Mesenchymal stem cell (in vitro differentiated cells and primary cell): ENCODE data around the gene ZNF23.

Experiments
- DNase-seq: peaks from one replicate; pipeline ENCODE4 v3.0.0-alpha.2; 2013
- H2AFZ ChIP-seq: one replicate; pipeline ENCODE4 v1.6.1; 2013; ENCODE audit warnings: low read depth, mild to moderate bottlenecking, control low read depth, inconsistent platforms, low read length, moderate library complexity
- H2AK5ac ChIP-seq: 2 replicates; pipeline ENCODE4 v1.6.1; 2013; ENCODE audit warnings: low read length, moderate library complexity, mild to moderate bottlenecking, inconsistent platforms; ENCODE audit not compliant: severe bottlenecking
- H2BK120ac ChIP-seq: one replicate; pipeline ENCODE4 v1.6.1; 2013; ENCODE audit warnings: low read depth, mild to moderate bottlenecking, inconsistent platforms, low read length, moderate library complexity
- H2BK12ac ChIP-seq, 2 experiments: one replicate each; pipeline ENCODE4 v1.6.1; 2013; ENCODE audit warnings: inconsistent platforms in 2 of 2, low read length in 2 of 2, mild to moderate bottlenecking in 2 of 2, moderate library complexity in 2 of 2, control low read depth in 1 of 2
- H2BK15ac ChIP-seq: one replicate; pipeline ENCODE4 v1.6.1; 2013; ENCODE audit warnings: mild to moderate bottlenecking, low read depth, inconsistent platforms; ENCODE audit not compliant: poor library complexity, severe bottlenecking
- H2BK5ac ChIP-seq: 2 replicates; pipeline ENCODE4 v1.6.1; 2013; ENCODE audit warnings: low read depth, mild to moderate bottlenecking, low read length, control low read depth, inconsistent platforms; ENCODE audit not compliant: poor library complexity, severe bottlenecking
- H3K14ac ChIP-seq, 2 experiments: one replicate each; pipeline ENCODE4 v1.6.1; 2013; ENCODE audit warnings: inconsistent platforms in 2 of 2, low read length in 2 of 2, control low read depth in 1 of 2, mild to moderate bottlenecking in 1 of 2, moderate library complexity in 1 of 2
- H3K18ac ChIP-seq, 2 experiments: one replicate each; pipeline ENCODE4 v1.6.1; 2013; ENCODE audit warnings: inconsistent platforms in 2 of 2, low read length in 2 of 2, control low read depth in 1 of 2, low read depth in 1 of 2, mild to moderate bottlenecking in 1 of 2
- H3K23ac ChIP-seq, 2 experiments: one replicate each; pipeline ENCODE4 v1.6.1; 2013; ENCODE audit warnings: inconsistent platforms in 2 of 2, low read length in 2 of 2, mild to moderate bottlenecking in 2 of 2, moderate library complexity in 2 of 2, control low read depth in 1 of 2
- H3K27ac ChIP-seq: 2 replicates; pipeline ENCODE4 v1.5.1; 2013; ENCODE audit warnings: mild to moderate bottlenecking, moderate library complexity, low read length, control low read depth, inconsistent platforms; ENCODE audit not compliant: poor library complexity, severe bottlenecking
- H3K27me3 ChIP-seq, 2 experiments: 2 replicates each; pipeline versions ENCODE4 v1.6.1 to v1.7.0; 2013; ENCODE audit warnings: low read length in 2 of 2, mild to moderate bottlenecking in 2 of 2, moderate library complexity in 2 of 2, control low read depth in 1 of 2, inconsistent platforms in 1 of 2; ENCODE audit not compliant: control insufficient read depth in 1 of 2, insufficient read depth in 1 of 2
- H3K36me3 ChIP-seq, 2 experiments: 2 replicates each; pipeline versions ENCODE4 v1.6.1 to v1.7.0; 2013; ENCODE audit warnings: low read length in 2 of 2, control low read depth in 1 of 2, inconsistent platforms in 1 of 2, low read depth in 1 of 2, mild to moderate bottlenecking in 1 of 2; ENCODE audit not compliant: insufficient read depth in 2 of 2, control insufficient read depth in 1 of 2
- H3K4ac ChIP-seq, 2 experiments: one replicate each; pipeline ENCODE4 v1.6.1; 2013; ENCODE audit warnings: inconsistent platforms in 2 of 2, low read length in 2 of 2, mild to moderate bottlenecking in 2 of 2, moderate library complexity in 2 of 2, control low read depth in 1 of 2, low read depth in 1 of 2
- H3K4me1 ChIP-seq: 2 replicates; pipeline ENCODE4 v1.6.1; 2013; ENCODE audit warnings: low read depth, low read length, control low read depth; ENCODE audit not compliant: control insufficient read depth, insufficient read depth
- H3K4me2 ChIP-seq: 2 replicates; pipeline ENCODE4 v1.6.1; 2013; ENCODE audit warnings: low read length, mild to moderate bottlenecking, inconsistent platforms; ENCODE audit not compliant: poor library complexity, severe bottlenecking
- H3K4me3 ChIP-seq, 2 experiments: 2 replicates each; pipeline versions ENCODE4 v1.5.1 to v1.7.0; 2013; ENCODE audit warnings: low read length in 2 of 2, mild to moderate bottlenecking in 2 of 2, control low read depth in 1 of 2, low read depth in 1 of 2; ENCODE audit not compliant: insufficient read depth in 1 of 2
- H3K79me1 ChIP-seq: replicated peaks from 2 replicates; pipeline ENCODE4 v1.6.1; 2013; ENCODE audit warnings: mild to moderate bottlenecking, control low read depth, low read length, inconsistent platforms; ENCODE audit not compliant: poor library complexity, severe bottlenecking
- H3K9ac ChIP-seq: 2 replicates; pipeline ENCODE4 v1.7.0; 2013; ENCODE audit warnings: mild to moderate bottlenecking, low read length, moderate library complexity
- H3K9me3 ChIP-seq: 2 replicates; pipeline ENCODE4 v1.7.0; 2013; ENCODE audit warnings: mild to moderate bottlenecking, low read length; ENCODE audit not compliant: control insufficient read depth
- H4K8ac ChIP-seq: one replicate; pipeline ENCODE4 v1.6.1; 2013; ENCODE audit warnings: inconsistent platforms, mild to moderate bottlenecking, low read length, moderate library complexity
- H4K91ac ChIP-seq: one replicate; pipeline ENCODE4 v1.6.1; 2013; ENCODE audit warnings: mild to moderate bottlenecking, low read length, inconsistent platforms
- WGBS: methylation state at CpG from one replicate; pipeline ENCODE4 v1.1.7; 2013; ENCODE audit warnings: mixed read lengths; 5-methylcytosine and 5-hydroxymethylcytosine counted together

ZNF23 gene

GRCh38 chr16:71404364-71404763, 57.7 kb downstream of the ZNF23 start:
- Histone ChIP-seq H3K9me3 (peaks cover 6% of the 10 kb centered on the region), H4K91ac (no peak overlapping the region), H3K27ac (no peak overlapping the region), H3K4me2 (no peak overlapping the region), H2BK5ac (no peak overlapping the region), H3K9ac (no peak overlapping the region), H2BK120ac (no peak overlapping the region), H3K4me1 (no peaks in the 10 kb centered on the region), H2BK15ac (no peak overlapping the region), H3K27me3 (peaks cover 3 to 70% of the 10 kb centered on the region in 2 experiments), H3K4me3 (no peak overlapping the region), H3K14ac (no peak overlapping the region), H4K8ac (no peak overlapping the region), H2AFZ (no peak overlapping the region), H3K36me3 (no peaks in the 10 kb centered on the region), H2AK5ac (no peak overlapping the region), H3K23ac (no peak overlapping the region), H2BK12ac (no peak overlapping the region), H3K4ac (no peak overlapping the region), H3K18ac (no peak overlapping the region), H3K79me1 (no peaks in the 10 kb centered on the region)
- DNase-seq = no peak
- WGBS = 82% methylated on average over 4 of the region's 4 CpGs

- WGBS = 87% methylated on average over 11 of the region's 11 CpGs
- Histone ChIP-seq H2BK12ac (no peak overlapping the region), H3K27me3 (peaks cover 0 to 55% of the 10 kb centered on the region in 2 experiments), H2AK5ac (no peak overlapping the region), H4K91ac (no peak overlapping the region), H3K9ac (no peak overlapping the region), H3K79me1 (no peaks in the 10 kb centered on the region), H3K18ac (no peak overlapping the region), H3K23ac (no peak overlapping the region), H3K9me3 (peaks cover 6% of the 10 kb centered on the region), H3K14ac (no peak overlapping the region), H2AFZ (no peak overlapping the region), H3K4me1 (no peaks in the 10 kb centered on the region), H3K4me2 (no peak overlapping the region), H3K36me3 (no peaks in the 10 kb centered on the region), H3K27ac (no peak overlapping the region), H2BK5ac (no peak overlapping the region), H3K4ac (no peak overlapping the region), H2BK15ac (no peak overlapping the region), H3K4me3 (no peak overlapping the region), H4K8ac (no peak overlapping the region), H2BK120ac (no peak overlapping the region)
- DNase-seq = no peak
These were observed 59.4 kb downstream of the ZNF23 start for GRCh38 chr16:71402674-71403073.

GRCh38 chr16:71402007-71402406, 60.0 kb downstream of the ZNF23 start:
- no peak overlapping the region for H2BK5ac ChIP-seq
- H3K4me2 ChIP-seq = no peak overlapping the region
- no peak overlapping the region for H3K9ac ChIP-seq
- H3K18ac ChIP-seq = no peak overlapping the region
- no peak overlapping the region for H3K27ac ChIP-seq
- H2AK5ac ChIP-seq = no peak overlapping the region
- H3K23ac ChIP-seq = no peak overlapping the region
- H2BK15ac ChIP-seq = no peak overlapping the region
- peaks cover 0 to 52% of the 10 kb centered on the region in 2 experiments for H3K27me3 ChIP-seq
- peaks cover 6% of the 10 kb centered on the region for H3K9me3 ChIP-seq
- no peak overlapping the region for H2AFZ ChIP-seq
- H3K4me1 ChIP-seq = no peaks in the 10 kb centered on the region
- 62% methylated on average over 6 of the region's 6 CpGs for WGBS
- no peak overlapping the region for H3K4me3 ChIP-seq
- H3K36me3 ChIP-seq = no peaks in the 10 kb centered on the region
- no peaks in the 10 kb centered on the region for H3K79me1 ChIP-seq
- H3K4ac ChIP-seq = no peak overlapping the region
- H4K8ac ChIP-seq = no peak overlapping the region
- H4K91ac ChIP-seq = no peak overlapping the region
- no peak overlapping the region for H2BK12ac ChIP-seq
- no peak overlapping the region for H3K14ac ChIP-seq
- no peak overlapping the region for H2BK120ac ChIP-seq
- DNase-seq = no peak

- peaks cover 0 to 45% of the 10 kb centered on the region in 2 experiments for H3K27me3 ChIP-seq
- H3K27ac ChIP-seq = no peak overlapping the region
- no peak overlapping the region for H2BK5ac ChIP-seq
- H2AK5ac ChIP-seq = no peak overlapping the region
- H2BK120ac ChIP-seq = no peak overlapping the region
- no peak overlapping the region for H2BK15ac ChIP-seq
- no peak for DNase-seq
- no peak overlapping the region for H3K4me3 ChIP-seq
- H3K9me3 ChIP-seq = peaks cover 5% of the 10 kb centered on the region
- 64% methylated on average over 4 of the region's 11 CpGs for WGBS
- H3K36me3 ChIP-seq = no peaks in the 10 kb centered on the region
- no peak overlapping the region for H3K9ac ChIP-seq
- no peaks in the 10 kb centered on the region for H3K4me1 ChIP-seq
- no peak overlapping the region for H4K91ac ChIP-seq
- H3K4me2 ChIP-seq = no peak overlapping the region
- H3K4ac ChIP-seq = no peak overlapping the region
- no peak overlapping the region for H3K18ac ChIP-seq
- H2BK12ac ChIP-seq = no peak overlapping the region
- no peak overlapping the region for H3K23ac ChIP-seq
- H4K8ac ChIP-seq = no peak overlapping the region
- no peak overlapping the region for H3K14ac ChIP-seq
- no peaks in the 10 kb centered on the region for H3K79me1 ChIP-seq
- no peak overlapping the region for H2AFZ ChIP-seq
These were observed 62.1 kb downstream of the ZNF23 start for GRCh38 chr16:71399801-71400563.
